ENCODE data around the gene CLEC11A. TPM values are rescaled to one million over a fixed set of nuclear protein-coding genes. Genes with fewer than 3 reads are reported as not detected.

The CLEC11A gene
- total RNA-seq, 1 experiment from 2014 or later = 1.1 TPM

DNA sequence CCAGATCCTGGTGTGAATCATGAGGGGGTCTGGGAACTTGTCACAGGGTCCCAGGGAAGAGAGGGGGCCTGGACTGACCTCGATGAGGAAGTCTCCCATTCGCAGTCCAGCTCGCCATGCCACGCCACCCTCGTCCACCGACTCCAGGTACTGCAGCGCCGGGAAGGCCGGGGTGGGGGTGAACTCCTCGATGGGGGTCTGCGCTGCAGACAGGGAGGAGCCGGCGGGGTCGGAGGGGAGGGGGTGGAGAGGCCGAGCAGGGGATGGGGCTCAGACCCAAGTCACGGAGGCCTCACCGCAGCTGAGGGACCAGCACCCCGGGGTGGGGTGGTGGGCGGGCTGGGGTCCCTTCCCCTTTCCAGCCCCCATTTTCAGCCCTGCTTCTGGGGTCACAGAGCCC, 34.4 kb upstream of the CLEC11A start:
- DNase-seq = no peak
- TF ChIP-seq, protein P1, sequence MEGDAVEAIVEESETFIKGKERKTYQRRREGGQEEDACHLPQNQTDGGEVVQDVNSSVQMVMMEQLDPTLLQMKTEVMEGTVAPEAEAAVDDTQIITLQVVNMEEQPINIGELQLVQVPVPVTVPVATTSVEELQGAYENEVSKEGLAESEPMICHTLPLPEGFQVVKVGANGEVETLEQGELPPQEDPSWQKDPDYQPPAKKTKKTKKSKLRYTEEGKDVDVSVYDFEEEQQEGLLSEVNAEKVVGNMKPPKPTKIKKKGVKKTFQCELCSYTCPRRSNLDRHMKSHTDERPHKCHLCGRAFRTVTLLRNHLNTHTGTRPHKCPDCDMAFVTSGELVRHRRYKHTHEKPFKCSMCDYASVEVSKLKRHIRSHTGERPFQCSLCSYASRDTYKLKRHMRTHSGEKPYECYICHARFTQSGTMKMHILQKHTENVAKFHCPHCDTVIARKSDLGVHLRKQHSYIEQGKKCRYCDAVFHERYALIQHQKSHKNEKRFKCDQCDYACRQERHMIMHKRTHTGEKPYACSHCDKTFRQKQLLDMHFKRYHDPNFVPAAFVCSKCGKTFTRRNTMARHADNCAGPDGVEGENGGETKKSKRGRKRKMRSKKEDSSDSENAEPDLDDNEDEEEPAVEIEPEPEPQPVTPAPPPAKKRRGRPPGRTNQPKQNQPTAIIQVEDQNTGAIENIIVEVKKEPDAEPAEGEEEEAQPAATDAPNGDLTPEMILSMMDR (IDR thresholded peaks at IDR 0.05; ENCODE audit: insufficient read depth in 1 of 2, low read depth in 1 of 2, low read length in 1 of 2, severe bottlenecking in 1 of 2, unreplicated experiment in 1 of 2) = no peak
- Mint-ChIP-seq H3K4me3 (ENCODE audit: unreplicated experiment) (no peak overlapping the region), H3K9me3 (ENCODE audit: unreplicated experiment) (no peaks in the 10 kb centered on the region), H3K36me3 (ENCODE audit: insufficient read depth, unreplicated experiment) (no peaks in the 10 kb centered on the region), H3K27ac (ENCODE audit: unreplicated experiment) (no peak overlapping the region), H3K27me3 (ENCODE audit: insufficient read depth, unreplicated experiment) (peaks cover 36% of the 10 kb centered on the region), H3K4me1 (ENCODE audit: low read depth, unreplicated experiment) (no peaks in the 10 kb centered on the region)
- peaks cover 1% of the 10 kb centered on the region; the same call in 1 of the 2 replicates for H3K27me3 ChIP-seq (replicated peaks; ENCODE audit: control insufficient read depth, insufficient read depth, low read length)
- ChIA-PET CTCF (interaction anchor here (0.7 to 0.9 kb wide), 2 partner anchors 18 to 32 kb away, joined by 3 to 7 read pairs; no protein-coding TSS in a partner anchor), POLR2A (no interaction called here)
- no peaks in the 10 kb centered on the region for H3K4me1 ChIP-seq
- no peaks in the 10 kb centered on the region for H3K9me3 ChIP-seq
- H3K4me3 ChIP-seq (ENCODE audit: low read depth, low read length) = no peak overlapping the region
- no peaks in the 10 kb centered on the region for H3K36me3 ChIP-seq (ENCODE audit: control insufficient read depth, insufficient read depth, low read length)
- no TSS peak for BruUV-seq (replicated peaks)
- intact Hi-C loops (cut with micrococcal nuclease; ENCODE audit: unreplicated experiment) = no loop called here

DNA sequence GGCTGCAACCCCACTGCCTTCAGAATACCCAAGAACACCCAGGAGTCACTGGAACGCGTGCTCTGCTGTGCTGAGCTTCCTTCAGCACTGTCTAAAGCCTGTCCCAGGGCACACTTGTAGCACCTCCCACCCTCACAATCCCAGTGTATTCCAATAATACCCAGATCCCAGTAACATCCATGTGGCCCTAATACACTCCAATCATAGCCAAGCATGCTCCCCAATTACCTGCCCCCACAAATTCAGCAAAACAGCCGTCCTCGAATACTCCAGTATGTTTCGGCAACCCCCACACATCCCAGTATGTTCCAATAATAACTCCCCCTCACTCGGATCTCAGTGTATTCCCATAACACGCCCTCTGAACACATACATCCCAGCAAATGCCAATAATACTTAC, 32.7 kb upstream of the CLEC11A start:
- H3K27me3 ChIP-seq (replicated peaks; ENCODE audit: control insufficient read depth, insufficient read depth, low read length) = 0 out of 2 replicates have a peak, but pooled peaks cover 1% of the 10 kb centered on the region

DNA sequence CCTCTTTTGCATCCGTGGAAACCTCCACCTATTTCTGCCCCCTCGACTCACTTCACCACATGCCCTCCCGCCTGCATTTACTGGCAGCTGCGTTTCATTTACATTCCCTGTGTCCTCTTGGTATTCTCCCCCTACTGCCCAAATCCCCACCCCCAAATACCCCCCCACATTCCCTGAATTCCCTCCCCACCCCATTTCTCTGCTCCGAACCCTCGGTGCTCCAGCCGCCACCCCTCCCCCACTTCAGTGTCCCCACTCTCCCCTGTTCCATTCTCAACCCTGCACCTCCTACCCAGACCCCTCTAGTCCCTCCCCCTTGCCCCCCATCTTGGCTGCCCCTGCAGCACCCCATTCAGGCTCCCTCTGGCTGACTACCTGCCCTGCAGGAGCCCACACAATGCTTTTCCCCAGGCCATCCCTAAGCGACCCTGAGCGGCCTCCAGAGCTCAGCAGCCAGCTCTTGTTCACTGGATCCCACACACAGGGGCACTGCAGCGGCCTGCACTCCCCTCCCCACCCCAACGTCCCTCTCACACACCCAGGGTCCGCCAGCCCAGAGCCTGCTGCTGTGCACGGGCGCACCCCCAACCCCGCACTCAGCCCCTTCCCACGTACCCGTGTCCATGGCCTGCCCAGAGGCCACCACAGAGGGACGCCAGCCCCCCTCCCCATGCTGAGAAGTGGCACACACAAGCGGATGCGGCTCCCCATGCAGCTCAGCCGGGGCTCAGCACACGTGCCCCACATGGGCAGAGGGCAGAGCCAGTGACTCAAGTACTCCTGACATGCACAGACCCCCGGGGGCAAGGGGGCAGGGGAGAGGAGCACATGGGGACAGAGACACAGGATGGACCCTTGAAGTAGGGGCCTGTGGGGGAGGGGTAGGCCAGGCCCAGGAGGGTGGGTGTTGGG, 29.8 kb upstream of the CLEC11A start:
- no peaks in the 10 kb centered on the region for H3K9me3 Mint-ChIP-seq (ENCODE audit: unreplicated experiment)
- no peak overlapping the region for H3K4me3 Mint-ChIP-seq (ENCODE audit: unreplicated experiment)
- H3K4me1 ChIP-seq = no peaks in the 10 kb centered on the region
- H3K9me3 ChIP-seq = no peaks in the 10 kb centered on the region
- H3K27me3 ChIP-seq (replicated peaks; ENCODE audit: control insufficient read depth, insufficient read depth, low read length) = 0 out of 2 replicates have a peak, but pooled peaks cover 1% of the 10 kb centered on the region
- no peak overlapping the region for H3K27ac Mint-ChIP-seq (ENCODE audit: unreplicated experiment)
- DNase-seq = no peak
- no TSS peak for BruUV-seq (replicated peaks)
- no peak overlapping the region for H3K4me3 ChIP-seq (ENCODE audit: low read depth, low read length)
- POLR2A ChIA-PET = no interaction called here
- H3K27me3 Mint-ChIP-seq (ENCODE audit: insufficient read depth, unreplicated experiment) = peaks cover 29% of the 10 kb centered on the region
- H3K4me1 Mint-ChIP-seq (ENCODE audit: low read depth, unreplicated experiment) = no peaks in the 10 kb centered on the region
- H3K36me3 ChIP-seq (ENCODE audit: control insufficient read depth, insufficient read depth, low read length) = no peaks in the 10 kb centered on the region
- intact Hi-C loops (cut with micrococcal nuclease; ENCODE audit: unreplicated experiment) = no loop called here
- CTCF ChIA-PET = no interaction called here
- H3K36me3 Mint-ChIP-seq (ENCODE audit: insufficient read depth, unreplicated experiment) = no peaks in the 10 kb centered on the region
- TF ChIP-seq, protein P1 (IDR thresholded peaks at IDR 0.05; ENCODE audit: insufficient read depth in 1 of 2, low read depth in 1 of 2, low read length in 1 of 2, severe bottlenecking in 1 of 2, unreplicated experiment in 1 of 2) = no peak

More for the DNA sequence above, 32.7 kb upstream of the CLEC11A start:
- Mint-ChIP-seq H3K36me3 (ENCODE audit: insufficient read depth, unreplicated experiment) (no peaks in the 10 kb centered on the region), H3K27me3 (ENCODE audit: insufficient read depth, unreplicated experiment) (peaks cover 31% of the 10 kb centered on the region), H3K27ac (ENCODE audit: unreplicated experiment) (no peak overlapping the region), H3K4me3 (ENCODE audit: unreplicated experiment) (no peak overlapping the region), H3K9me3 (ENCODE audit: unreplicated experiment) (no peaks in the 10 kb centered on the region), H3K4me1 (ENCODE audit: low read depth, unreplicated experiment) (no peaks in the 10 kb centered on the region)
- no TSS peak for BruUV-seq (replicated peaks)
- intact Hi-C loops (cut with micrococcal nuclease; ENCODE audit: unreplicated experiment) = no loop called here
- CTCF ChIA-PET = interaction anchor here (0.6 kb wide), 1 partner anchor 149 kb away, joined by 3 read pairs; no protein-coding TSS in a partner anchor
- no peaks in the 10 kb centered on the region for H3K36me3 ChIP-seq (ENCODE audit: control insufficient read depth, insufficient read depth, low read length)
- DNase-seq = no peak
- POLR2A ChIA-PET = no interaction called here
- H3K4me3 ChIP-seq (ENCODE audit: low read depth, low read length) = no peak overlapping the region
- TF ChIP-seq, protein P1 (IDR thresholded peaks at IDR 0.05; ENCODE audit: insufficient read depth in 1 of 2, low read depth in 1 of 2, low read length in 1 of 2, severe bottlenecking in 1 of 2, unreplicated experiment in 1 of 2) = no peak
- no peaks in the 10 kb centered on the region for H3K9me3 ChIP-seq
- no peaks in the 10 kb centered on the region for H3K4me1 ChIP-seq
